Gastroesophageal sphincter (tissue), 4 donors: ENCODE measurements around the gene C3orf20. TPM values are rescaled to one million over a fixed set of nuclear protein-coding genes. Genes with fewer than 3 reads are reported as not detected.

Experiments
- ATAC-seq: fragments of 150-250 bp; one replicate; pipeline ENCODE4 v1.9.1; 2016; ENCODE audit warnings: mild to moderate bottlenecking, moderate library complexity
- H3K27ac ChIP-seq, 4 donors: fragments of 200-600 bp; sonication (generic) in 3 of 4; 1 replicate in 3 of 4; 2 replicates in 1 of 4; pipeline ENCODE4 v1.5.1; 2016 to 2019
- H3K27me3 ChIP-seq: fragments of 200-600 bp; sonication (generic); one replicate; pipeline ENCODE4 v1.5.1; 2019
- H3K36me3 ChIP-seq, 2 donors: fragments of 200-600 bp; sonication (generic); one replicate each; pipeline ENCODE4 v1.5.1; 2019; ENCODE audit warnings: control low read depth in 1 of 2
- H3K4me1 ChIP-seq, 3 donors: fragments of 200-600 bp; sonication (generic); 1 replicate in 2 of 3; 2 replicates in 1 of 3; pipeline ENCODE4 v1.5.1; 2016 to 2019; ENCODE audit warnings: control low read depth in 2 of 3
- H3K4me3 ChIP-seq, 2 donors: fragments of 200-600 bp; sonication (generic); one replicate each; pipeline ENCODE4 v1.5.1; 2019; ENCODE audit warnings: mild to moderate bottlenecking in 1 of 2, moderate library complexity in 1 of 2
- H3K9me3 ChIP-seq, 3 donors: fragments of 200-600 bp; sonication (generic); one replicate each; pipeline ENCODE4 v1.5.1; 2017 to 2019; ENCODE audit warnings: control low read depth in 2 of 3
- EP300 ChIP-seq: sonication (generic); formaldehyde crosslinking; IDR thresholded peaks from one replicate; pipeline ENCODE4 v1.6.1; 2017; ENCODE audit warnings: antibody characterized with exemption, mild to moderate bottlenecking
- POLR2A ChIP-seq, 2 donors: fragments of 450-650 bp; IDR thresholded peaks; one replicate each; pipeline ENCODE4 v1.6.1; 2017; ENCODE audit warnings: antibody characterized with exemption in 2 of 2, mild to moderate bottlenecking in 2 of 2, moderate library complexity in 1 of 2
- POLR2AphosphoS5 ChIP-seq: sonication (generic); formaldehyde crosslinking; IDR thresholded peaks from one replicate; pipeline ENCODE4 v1.6.1; 2017; ENCODE audit warnings: antibody characterized with exemption
- WGBS, 2 donors: methylation state at CpG; one replicate each; pipeline ENCODE4 v1.1.5; 2018; ENCODE audit warnings: low coverage in 1 of 2; 5-methylcytosine and 5-hydroxymethylcytosine counted together
- total RNA-seq, 4 donors: library from RNA; depleted of rRNA; stranded (reverse); fragments of >200 nt; gene quantifications; one replicate each; pipeline ENCODE4 v1.1.0, GENCODE V29; 2016
- TF ChIP-seq, protein P1 (sequence below), 4 experiments: fragments of 200-600 bp in 2 of 4; fragments of 450-650 bp in 2 of 4; sonication (generic) in 1 of 4; IDR thresholded peaks; one replicate each; pipeline ENCODE4 v1.5.1; 2017 to 2019; ENCODE audit warnings: antibody characterized with exemption in 4 of 4, mild to moderate bottlenecking in 2 of 4, moderate library complexity in 2 of 4

C3orf20 gene
- total RNA-seq, 4 donors from 2014 or later: 0.13 TPM; not detected in 3

DNA sequence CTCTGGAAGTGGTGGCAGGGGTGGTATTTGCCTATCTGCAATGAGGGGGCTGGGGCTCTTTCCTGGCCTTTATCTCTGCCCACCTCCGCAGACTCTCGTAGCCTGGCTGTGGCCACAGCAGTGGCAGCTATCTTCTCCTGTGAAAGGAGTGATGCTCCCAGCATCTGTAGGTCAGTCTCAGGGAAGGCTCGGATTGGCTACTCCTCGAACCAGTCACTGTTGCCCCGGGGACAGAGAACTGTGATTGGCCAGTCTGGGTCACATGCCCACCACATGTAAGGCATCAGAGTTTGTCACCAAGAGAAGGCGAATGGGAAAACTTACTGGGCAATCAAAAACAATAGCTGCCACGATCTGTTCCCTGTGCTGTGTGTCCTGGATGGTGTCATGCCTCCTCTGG lies 113.7 kb downstream of the C3orf20 start:
- WGBS, 2 donors: 57 to 88% methylated on average over 1 to 4 of the region's 7 CpGs
- H3K9me3 ChIP-seq: no peaks in the 10 kb centered on the region
- no peak for ATAC-seq
- no peak overlapping the region for H3K27ac ChIP-seq
- TF ChIP-seq, protein P1, sequence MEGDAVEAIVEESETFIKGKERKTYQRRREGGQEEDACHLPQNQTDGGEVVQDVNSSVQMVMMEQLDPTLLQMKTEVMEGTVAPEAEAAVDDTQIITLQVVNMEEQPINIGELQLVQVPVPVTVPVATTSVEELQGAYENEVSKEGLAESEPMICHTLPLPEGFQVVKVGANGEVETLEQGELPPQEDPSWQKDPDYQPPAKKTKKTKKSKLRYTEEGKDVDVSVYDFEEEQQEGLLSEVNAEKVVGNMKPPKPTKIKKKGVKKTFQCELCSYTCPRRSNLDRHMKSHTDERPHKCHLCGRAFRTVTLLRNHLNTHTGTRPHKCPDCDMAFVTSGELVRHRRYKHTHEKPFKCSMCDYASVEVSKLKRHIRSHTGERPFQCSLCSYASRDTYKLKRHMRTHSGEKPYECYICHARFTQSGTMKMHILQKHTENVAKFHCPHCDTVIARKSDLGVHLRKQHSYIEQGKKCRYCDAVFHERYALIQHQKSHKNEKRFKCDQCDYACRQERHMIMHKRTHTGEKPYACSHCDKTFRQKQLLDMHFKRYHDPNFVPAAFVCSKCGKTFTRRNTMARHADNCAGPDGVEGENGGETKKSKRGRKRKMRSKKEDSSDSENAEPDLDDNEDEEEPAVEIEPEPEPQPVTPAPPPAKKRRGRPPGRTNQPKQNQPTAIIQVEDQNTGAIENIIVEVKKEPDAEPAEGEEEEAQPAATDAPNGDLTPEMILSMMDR (IDR thresholded peaks at IDR 0.05): no peak
- TF ChIP-seq POLR2A (IDR thresholded peaks at IDR 0.05) (no peak), EP300 (no peak), POLR2AphosphoS5 (no peak)
- H3K4me3 ChIP-seq: no peak overlapping the region
- no peaks in the 10 kb centered on the region for H3K36me3 ChIP-seq
- peaks cover 36% of the 10 kb centered on the region for H3K27me3 ChIP-seq
- H3K4me1 ChIP-seq: peaks cover 0 to 19% (median 9%) of the 10 kb centered on the region in 3 donors

DNA sequence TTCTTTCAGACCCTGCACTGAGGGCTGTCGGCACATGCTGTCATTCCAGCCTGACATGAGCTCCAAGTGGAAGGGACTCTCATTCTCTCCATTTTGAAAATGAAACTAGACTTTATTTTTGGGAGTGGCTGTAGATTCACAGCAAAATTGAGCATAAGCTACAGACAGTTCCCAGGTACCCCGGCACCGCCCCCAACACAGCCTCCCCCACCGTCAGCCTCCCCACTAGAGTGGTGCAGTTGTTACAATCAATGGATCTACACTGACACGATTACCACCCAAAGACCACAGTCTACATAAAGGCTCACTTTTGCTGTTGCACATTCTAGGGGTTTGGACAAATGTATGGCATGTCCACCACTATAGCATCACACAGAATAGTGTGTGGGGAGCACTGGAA lies 114.3 kb downstream of the C3orf20 start:
- Histone ChIP-seq H3K27me3 (peaks cover 36% of the 10 kb centered on the region), H3K4me3 (no peak overlapping the region), H3K36me3 (no peaks in the 10 kb centered on the region), H3K4me1 (peaks cover 0 to 25% (median 11%) of the 10 kb centered on the region in 3 donors), H3K27ac (no peak overlapping the region), H3K9me3 (no peaks in the 10 kb centered on the region)
- WGBS, 2 donors: 86 to 90% methylated on average over 1 to 2 of the region's 5 CpGs
- no peak for TF ChIP-seq POLR2AphosphoS5
- TF ChIP-seq POLR2A (IDR thresholded peaks at IDR 0.05): no peak
- no peak for TF ChIP-seq EP300
- TF ChIP-seq, protein P1 (IDR thresholded peaks at IDR 0.05): no peak
- no peak for ATAC-seq

DNA sequence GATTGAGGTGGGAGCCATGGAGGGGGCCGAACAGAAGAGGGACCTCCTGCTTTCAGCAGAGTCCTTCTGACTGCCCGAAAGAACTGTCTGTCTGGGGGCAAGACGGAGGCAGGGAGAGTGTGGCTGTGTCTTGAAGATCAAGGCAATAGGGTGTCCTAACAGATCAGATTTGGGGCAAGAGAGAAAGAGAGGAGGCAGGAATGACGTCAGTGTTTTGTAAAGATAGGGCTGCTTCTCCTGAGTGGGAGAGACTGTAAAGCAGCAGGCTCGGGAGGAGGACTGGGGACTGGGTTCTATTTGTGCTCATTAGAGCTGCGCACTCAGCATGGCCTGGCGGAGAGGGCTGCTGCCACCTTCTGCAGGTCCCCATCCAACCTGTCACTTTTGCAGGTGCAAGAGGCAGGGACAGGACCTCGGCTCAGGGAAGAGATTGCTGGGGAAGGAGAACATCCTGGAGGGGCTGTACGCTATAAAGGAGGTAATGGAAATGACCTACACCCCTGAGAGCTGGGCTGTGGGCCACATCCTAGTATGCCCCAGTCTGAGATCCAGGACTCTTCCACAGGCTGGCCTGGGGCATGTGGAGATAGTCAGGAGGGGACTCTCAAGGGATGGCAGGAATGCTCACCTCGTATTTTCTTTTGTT lies 114.8 kb downstream of the C3orf20 start:
- no peak for ATAC-seq
- Histone ChIP-seq H3K4me1 (peaks cover 0 to 28% (median 11%) of the 10 kb centered on the region in 3 donors), H3K27me3 (peaks cover 31% of the 10 kb centered on the region), H3K36me3 (no peaks in the 10 kb centered on the region), H3K9me3 (no peaks in the 10 kb centered on the region), H3K4me3 (no peak overlapping the region), H3K27ac (no peak overlapping the region)
- no peak for TF ChIP-seq EP300
- no peak for TF ChIP-seq POLR2AphosphoS5
- TF ChIP-seq, protein P1 (IDR thresholded peaks at IDR 0.05): no peak
- no peak for TF ChIP-seq POLR2A (IDR thresholded peaks at IDR 0.05)
- 65 to 70% methylated on average over 2 to 6 of the region's 10 CpGs for WGBS, 2 donors

DNA sequence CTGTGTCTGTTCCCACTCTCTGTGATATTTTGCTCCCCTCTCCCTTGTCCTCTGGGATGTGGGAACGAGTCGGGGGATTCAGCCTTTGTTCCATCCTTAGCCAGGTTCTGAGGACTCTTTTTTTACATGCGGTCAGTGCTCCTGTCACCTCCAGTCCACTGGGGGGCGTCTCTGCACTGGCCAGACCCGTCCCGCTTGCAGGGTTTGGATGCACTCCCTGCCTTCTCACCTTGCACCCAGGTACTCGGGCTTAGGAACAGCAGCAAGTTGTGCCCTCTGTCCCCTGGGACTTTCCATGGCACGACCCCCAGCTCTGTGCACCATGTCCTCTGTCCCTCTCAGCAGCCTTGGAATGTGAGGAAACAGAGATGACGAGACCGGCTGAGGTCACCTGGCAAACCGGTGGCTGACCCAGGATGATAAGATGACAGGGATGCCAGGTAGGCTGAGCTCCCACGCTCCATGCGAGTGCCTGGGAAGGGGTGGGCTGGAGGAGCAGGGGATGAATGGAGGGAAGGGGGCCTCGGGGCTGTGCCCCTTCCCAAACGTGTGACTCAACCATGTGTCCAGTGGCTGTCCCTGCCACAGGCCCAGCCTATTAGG lies 116.5 kb downstream of the C3orf20 start:
- no peak overlapping the region for H3K4me3 ChIP-seq
- no peak for TF ChIP-seq EP300
- TF ChIP-seq, protein P1 (IDR thresholded peaks at IDR 0.05): peak in 3 of 4 experiments; percentile 35 to 68 (median 50)
- no peaks in the 10 kb centered on the region for H3K9me3 ChIP-seq
- no peaks in the 10 kb centered on the region for H3K36me3 ChIP-seq
- 0% methylated on average over 2 to 3 of the region's 15 CpGs for WGBS, 2 donors
- ATAC-seq: peak; percentile 47
- peaks cover 14% of the 10 kb centered on the region for H3K27me3 ChIP-seq
- H3K4me1 ChIP-seq: peaks cover 0 to 30% (median 11%) of the 10 kb centered on the region in 3 donors
- no peak overlapping the region for H3K27ac ChIP-seq

DNA sequence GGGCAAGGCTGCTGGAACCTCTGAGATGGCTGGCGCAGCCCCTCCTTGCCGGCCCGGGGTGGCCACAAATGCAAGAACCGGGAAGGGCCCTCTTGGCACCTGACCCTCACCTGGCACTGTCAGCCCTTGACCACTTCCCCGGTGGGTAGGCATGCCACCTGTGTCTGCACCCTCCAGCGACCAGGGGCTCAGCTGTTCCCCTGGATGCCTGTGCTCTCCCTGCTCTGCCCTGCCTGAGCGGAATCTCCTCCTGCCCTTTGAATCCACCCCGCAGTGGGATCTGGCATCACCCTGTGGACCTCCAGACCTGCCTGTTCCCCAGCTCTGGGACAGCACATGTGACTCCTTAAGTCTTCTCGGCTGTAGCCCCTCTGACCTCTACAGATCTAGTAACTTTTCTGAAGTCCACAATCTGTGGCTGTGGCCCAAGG lies 117.8 kb downstream of the C3orf20 start:
- Histone ChIP-seq H3K4me3 (no peak overlapping the region), H3K36me3 (no peaks in the 10 kb centered on the region), H3K4me1 (peaks cover 0 to 36% (median 11%) of the 10 kb centered on the region in 3 donors), H3K27ac (peak overlapping the region in 3 of 4 donors; percentile 13 to 57 (median 22)), H3K9me3 (no peaks in the 10 kb centered on the region), H3K27me3 (peaks cover 8% of the 10 kb centered on the region)
- WGBS, 2 donors: 91 to 93% methylated on average over 4 to 6 of the region's 9 CpGs
- ATAC-seq: no peak
- TF ChIP-seq EP300 (no peak), POLR2AphosphoS5 (no peak), POLR2A (IDR thresholded peaks at IDR 0.05) (no peak)
- TF ChIP-seq, protein P1 (IDR thresholded peaks at IDR 0.05): no peak
